H1 (cell line): ENCODE results near the gene CD81. TPM values are rescaled to one million over a fixed set of nuclear protein-coding genes. Genes with fewer than 3 reads are reported as not detected.

Experiments used
- CTCF ChIA-PET: fragments of 300-600 bp; sonication (Branson Sonifier 250); formaldehyde crosslinking; loops from one replicate; lab custom pipeline; 2021; ENCODE audit not compliant: partially characterized antibody; lab: Charles Lee
- POLR2A ChIA-PET: fragments of 300-600 bp; sonication (Branson Sonifier 250); formaldehyde crosslinking; loops from one replicate; lab custom pipeline; 2021; ENCODE audit warnings: inconsistent platforms; ENCODE audit not compliant: partially characterized antibody; lab: Charles Lee
- DNase-seq, 2 experiments: peaks; one replicate each; pipeline versions ENCODE4 v3.0.0 to v3.0.0-alpha.2; 2010 to 2022; ENCODE audit warnings: low spot score in 2 of 2, low read depth in 1 of 2, mixed read lengths in 1 of 2
- FAIRE-seq: peaks from 2 replicates; lab custom pipeline; 2011; peaks lifted over from hg19 to GRCh38; lab: Jason Lieb, UNC
- H2AFZ ChIP-seq: 2 replicates; pipeline ENCODE4 v1.8.1; 2012; ENCODE audit warnings: low read length, inconsistent platforms
- H2AK5ac ChIP-seq: 2 replicates; pipeline ENCODE4 v1.6.1; 2013; ENCODE audit warnings: low read depth, low read length
- H2BK120ac ChIP-seq: replicated peaks from 2 replicates; pipeline ENCODE3; 2013; ENCODE audit warnings: low read depth, low read length, inconsistent platforms
- H2BK12ac ChIP-seq: 2 replicates; pipeline ENCODE4 v1.6.1; 2013; ENCODE audit warnings: low read depth, low read length
- H2BK15ac ChIP-seq: 2 replicates; pipeline ENCODE4 v1.6.1; 2013; ENCODE audit warnings: low read length
- H2BK20ac ChIP-seq: 2 replicates; pipeline ENCODE4 v1.6.1; 2013; ENCODE audit warnings: low read length
- H2BK5ac ChIP-seq: 2 replicates; pipeline ENCODE4 v1.6.1; 2013; ENCODE audit warnings: low read depth, low read length
- H3K14ac ChIP-seq: 2 replicates; pipeline ENCODE4 v1.6.1; 2013; ENCODE audit warnings: inconsistent platforms; ENCODE audit not compliant: insufficient read length
- H3K18ac ChIP-seq: 2 replicates; pipeline ENCODE4 v1.6.1; 2013; ENCODE audit warnings: low read length; ENCODE audit errors: extremely low read depth
- H3K23ac ChIP-seq: 2 replicates; pipeline ENCODE4 v1.6.1; 2013; ENCODE audit warnings: inconsistent platforms; ENCODE audit not compliant: insufficient read length
- H3K23me2 ChIP-seq: 2 replicates; pipeline ENCODE4 v1.6.1; 2013; ENCODE audit warnings: low read depth, low read length
- H3K27ac ChIP-seq: 2 replicates; pipeline ENCODE4 v1.6.1; 2011; ENCODE audit warnings: low read depth, low read length, inconsistent platforms
- H3K27me3 ChIP-seq, 4 experiments: replicated peaks in 1 of 4; 1 replicate in 1 of 4; 2 replicates in 3 of 4; pipeline versions ENCODE4 v1.6.1 to v1.8.1; 2011 to 2013; ENCODE audit warnings: low read length in 3 of 4, mild to moderate bottlenecking in 3 of 4, inconsistent platforms in 2 of 4, mixed read lengths in 2 of 4, moderate library complexity in 1 of 4; ENCODE audit not compliant: control insufficient read depth in 3 of 4, insufficient read depth in 3 of 4; ENCODE audit errors: extremely low read depth in 1 of 4
- H3K36me3 ChIP-seq, 4 experiments: 2 replicates each; pipeline versions ENCODE4 v1.6.1 to v1.8.1; 2011 to 2013; ENCODE audit warnings: mild to moderate bottlenecking in 4 of 4, low read length in 3 of 4, moderate library complexity in 2 of 4, control low read depth in 1 of 4, inconsistent platforms in 1 of 4; ENCODE audit not compliant: insufficient read depth in 4 of 4, control insufficient read depth in 2 of 4
- H3K4ac ChIP-seq: replicated peaks from 2 replicates; pipeline ENCODE3; 2013; ENCODE audit warnings: low read length, low read depth, mixed read lengths, inconsistent platforms; ENCODE audit not compliant: insufficient read length
- H3K4me1 ChIP-seq, 4 experiments: replicated peaks in 1 of 4; 1 replicate in 1 of 4; 2 replicates in 3 of 4; pipeline versions ENCODE4 v1.6.1 to v1.8.1; 2011 to 2013; ENCODE audit warnings: low read length in 3 of 4, inconsistent platforms in 2 of 4, mixed read lengths in 1 of 4; ENCODE audit not compliant: insufficient read depth in 4 of 4, control insufficient read depth in 3 of 4
- H3K4me2 ChIP-seq, 2 experiments: 2 replicates each; pipeline versions ENCODE4 v1.6.1 to v1.8.1; 2011 to 2013; ENCODE audit warnings: low read depth in 2 of 2, low read length in 2 of 2, control low read depth in 1 of 2, inconsistent platforms in 1 of 2, mild to moderate bottlenecking in 1 of 2; ENCODE audit not compliant: insufficient read depth in 1 of 2
- H3K4me3 ChIP-seq, 4 experiments: fragments of 200-600, 300-600 bp in 1 of 4; sonication (generic), shearing (Covaris generic), sonication (Bioruptor Twin) in 1 of 4; 2 replicates each; pipeline versions ENCODE4 v1.5.1 to v1.8.1; 2011 to 2016; ENCODE audit warnings: low read length in 4 of 4, low read depth in 3 of 4, control low read depth in 2 of 4, inconsistent platforms in 2 of 4, mild to moderate bottlenecking in 2 of 4, mixed read lengths in 1 of 4, moderate library complexity in 1 of 4; ENCODE audit not compliant: insufficient read depth in 2 of 4; ENCODE audit errors: extremely low read depth in 1 of 4
- H3K56ac ChIP-seq: replicated peaks from 2 replicates; pipeline ENCODE3; 2013; ENCODE audit warnings: low read depth, mild to moderate bottlenecking, mixed read lengths, low read length, inconsistent platforms; ENCODE audit not compliant: insufficient read length
- H3K79me1 ChIP-seq: 2 replicates; pipeline ENCODE4 v1.6.1; 2013; ENCODE audit warnings: low read depth, low read length, control low read depth
- H3K79me2 ChIP-seq, 2 experiments: 2 replicates each; pipeline versions ENCODE4 v1.6.1 to v1.8.1; 2012 to 2013; ENCODE audit warnings: low read length in 2 of 2, mild to moderate bottlenecking in 2 of 2, inconsistent platforms in 1 of 2; ENCODE audit not compliant: insufficient read depth in 2 of 2, control insufficient read depth in 1 of 2
- H3K9ac ChIP-seq, 4 experiments: replicated peaks in 1 of 4; 1 replicate in 1 of 4; 2 replicates in 3 of 4; pipeline versions ENCODE4 v1.6.1 to v1.8.1; 2011 to 2013; ENCODE audit warnings: low read depth in 3 of 4, low read length in 3 of 4, control low read depth in 2 of 4, mild to moderate bottlenecking in 2 of 4, moderate library complexity in 2 of 4, inconsistent platforms in 1 of 4; ENCODE audit errors: extremely low read depth in 1 of 4
- H3K9me3 ChIP-seq, 2 experiments: 2 replicates each; pipeline versions ENCODE4 v1.6.1 to v1.8.1; 2012 to 2013; ENCODE audit warnings: mild to moderate bottlenecking in 2 of 2, moderate library complexity in 2 of 2, control low read depth in 1 of 2, inconsistent platforms in 1 of 2, low read depth in 1 of 2, low read length in 1 of 2, mixed read lengths in 1 of 2; ENCODE audit not compliant: insufficient read depth in 2 of 2
- H4K20me1 ChIP-seq, 2 experiments: replicated peaks in 1 of 2; 2 replicates each; pipeline versions ENCODE3 to v1.8.1; 2011 to 2013; ENCODE audit warnings: inconsistent platforms in 2 of 2, low read length in 2 of 2, mild to moderate bottlenecking in 1 of 2; ENCODE audit not compliant: insufficient read depth in 2 of 2, control insufficient read depth in 1 of 2
- H4K5ac ChIP-seq: 2 replicates; pipeline ENCODE4 v1.6.1; 2013; ENCODE audit warnings: low read length, low read depth, mixed read lengths, inconsistent platforms; ENCODE audit not compliant: insufficient read length
- H4K8ac ChIP-seq: 2 replicates; pipeline ENCODE4 v1.8.0; 2013; ENCODE audit warnings: mild to moderate bottlenecking, moderate library complexity, low read length, inconsistent platforms; ENCODE audit not compliant: insufficient read depth; ENCODE audit errors: extremely low read depth
- H4K91ac ChIP-seq: replicated peaks from 2 replicates; pipeline ENCODE3; 2013; ENCODE audit warnings: low read length, mixed read lengths, inconsistent platforms; ENCODE audit not compliant: insufficient read length
- CREB1 ChIP-seq: IDR thresholded peaks from 2 replicates; pipeline ENCODE4 v1.6.1; 2012; ENCODE audit warnings: inconsistent platforms
- WGBS, 2 experiments: shearing (Covaris generic) in 1 of 2; methylation state at CpG; one replicate each; pipeline versions ENCODE4 v1.1.6 to v1.1.7; 2013 to 2015; ENCODE audit warnings: low lambda C conversion rate in 2 of 2, mixed read lengths in 2 of 2, inconsistent platforms in 1 of 2, low coverage in 1 of 2, missing lambda C conversion rate in 1 of 2; ENCODE audit not compliant: insufficient replicate concordance in 2 of 2, insufficient coverage in 1 of 2, insufficient read length in 1 of 2; ENCODE audit errors: extremely low coverage in 1 of 2, missing lambda C conversion rate in 1 of 2; 5-methylcytosine and 5-hydroxymethylcytosine counted together
- polyA plus RNA-seq, 7 experiments: library from polyadenylated mRNA; depleted of rRNA in 3 of 7; stranded (reverse) in 5 of 7; unstranded in 2 of 7; fragments of >200 nt in 5 of 7; fragments of 200-250 nt in 2 of 7; gene quantifications; 1 replicate in 5 of 7; 2 replicates in 1 of 7; 4 replicates in 1 of 7; pipeline versions ENCODE4 v1.2.1 to v1.2.3, GENCODE V29; 2011 to 2013; ENCODE audit warnings: missing spikeins in 2 of 7, mixed read lengths in 2 of 7
- total RNA-seq: library from RNA; stranded (reverse); fragmentation: NEBNext Ultra II Directional; extraction: Animal tissue kit (Norgen Biotek cat#: 25700); gene quantifications from 2 replicates; pipeline ENCODE4 v1.2.1, GENCODE V29; 2021

Gene CD81
- total and polyA plus RNA-seq, 2 of the 8 experiments (the other 6 are each of a cell fraction or from before 2014, with no cell fraction given) = 238 to 309 TPM

DNA sequence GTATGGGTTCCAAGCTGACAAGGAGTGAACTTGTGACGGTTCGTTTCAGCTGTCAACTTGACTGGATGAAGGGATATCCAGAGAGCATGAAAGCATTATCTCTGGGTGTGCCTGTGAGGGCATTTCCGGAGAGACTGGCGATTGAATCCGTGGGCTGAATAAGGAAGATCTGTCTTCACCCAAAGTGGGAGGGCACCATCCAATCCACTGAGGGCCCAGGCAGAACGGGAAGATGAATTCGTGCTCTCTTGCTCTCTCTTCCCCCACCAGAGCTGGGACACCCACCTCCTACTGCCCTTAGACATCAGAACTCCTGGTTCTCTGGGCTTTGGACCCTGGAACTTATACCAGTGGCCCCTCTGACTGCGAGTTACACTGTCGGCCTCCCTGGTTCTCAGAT is 15.5 kb upstream of the CD81 start:
- Histone ChIP-seq H4K5ac (no peak overlapping the region), H2BK120ac (no peak overlapping the region), H4K91ac (no peak overlapping the region), H3K18ac (no peak overlapping the region), H2AK5ac (no peak overlapping the region), H3K9ac (no peak overlapping the region), H2BK20ac (no peak overlapping the region), H3K23me2 (no peaks in the 10 kb centered on the region), H3K27me3 (no peaks in the 10 kb centered on the region), H3K4me3 (no peak overlapping the region), H3K4me1 (no peaks in the 10 kb centered on the region), H3K79me1 (no peaks in the 10 kb centered on the region), H3K56ac (no peak overlapping the region), H4K8ac (no peak overlapping the region), H3K79me2 (no peaks in the 10 kb centered on the region), H3K14ac (no peak overlapping the region), H3K23ac (no peak overlapping the region), H2BK15ac (no peak overlapping the region), H3K9me3 (peaks cover 0 to 6% of the 10 kb centered on the region in 2 experiments; a peak in 2 of 4 replicates), H2BK12ac (no peak overlapping the region), H2AFZ (no peak overlapping the region), H3K4ac (no peak overlapping the region), H4K20me1 (no peaks in the 10 kb centered on the region), H3K4me2 (no peak overlapping the region), H3K27ac (no peak overlapping the region), H3K36me3 (no peaks in the 10 kb centered on the region), H2BK5ac (no peak overlapping the region)
- FAIRE-seq (no peak), DNase-seq (no peak)
- ChIA-PET CTCF (interaction anchor here (1.8 kb wide), 1 partner anchor 12 kb away, joined by 5 read pairs; no protein-coding TSS in a partner anchor), POLR2A (interaction anchor here (2.2 to 2.8 kb wide), 2 partner anchors 15 to 17 kb away, joined by 8 read pairs; no protein-coding TSS in a partner anchor)
- 78% methylated on average over 9 of the region's 9 CpGs; no CpG with 5 or more reads in 1 of the 2 experiments for WGBS, 2 experiments
- TF ChIP-seq CREB1 = no peak
